Erythroblast (primary cell): Measurements from ENCODE around the gene PNMT.

ENCODE experiments used
- GATA1 ChIP-seq: IDR thresholded peaks from 2 replicates; pipeline ENCODE4 v1.6.1; 2011; ENCODE audit warnings: low read depth, mild to moderate bottlenecking, control low read depth, low read length, moderate library complexity
- POLR2A ChIP-seq: IDR thresholded peaks from 2 replicates; pipeline ENCODE4 v1.6.1; 2011; ENCODE audit warnings: mild to moderate bottlenecking, low read length

DNA sequence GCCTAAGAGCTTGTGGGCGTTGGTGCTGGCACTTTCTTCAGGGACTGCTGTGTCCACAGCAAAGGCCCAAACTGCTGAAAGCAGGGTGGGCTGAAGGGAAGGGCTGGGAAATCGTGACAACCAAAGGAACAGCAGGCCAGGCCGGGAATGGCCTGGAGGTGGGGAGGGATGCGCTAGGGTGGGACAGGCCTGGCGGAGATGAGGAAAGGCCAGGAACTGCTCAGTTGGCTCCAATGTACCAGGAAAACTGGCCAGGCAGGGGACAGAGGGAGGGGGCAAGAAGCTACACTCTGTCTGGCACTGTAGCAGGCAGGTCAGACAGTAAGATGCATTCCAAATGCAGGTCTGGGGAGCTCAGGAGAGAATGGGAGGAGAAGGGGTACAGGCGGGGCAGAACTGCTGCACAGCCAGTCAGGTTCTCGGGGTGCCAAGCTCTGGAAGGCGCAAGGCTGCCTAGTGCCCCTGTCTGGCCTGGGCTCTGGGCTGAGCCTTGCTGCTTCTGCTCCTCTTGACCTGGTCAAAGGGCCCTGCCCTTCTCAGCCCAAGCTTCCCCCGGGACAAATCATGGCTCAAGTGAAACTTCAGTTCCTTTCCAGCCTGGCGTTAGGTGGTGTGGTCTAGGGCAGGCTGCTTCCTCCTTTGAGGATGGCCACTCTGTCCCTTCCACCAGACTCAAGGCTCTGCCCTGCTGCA, 7.3 kb downstream of the PNMT start:
- TF ChIP-seq POLR2A (no peak), GATA1 (no peak)
